ENCODE measurements around the gene UBAP1. TPM values are rescaled to one million over a fixed set of nuclear protein-coding genes. Genes with fewer than 3 reads are reported as not detected.

Gene UBAP1
- total RNA-seq, result 29.3 TPM

GRCh38 chr9:34178436-34179212 is at the start of gene UBAP1:
TSS of gene UBAP1 (plus strand) at chr9:34179043. CDS start at chr9:34220915, 41,872 bp downstream.

Small RNA genes lying within 50 kb of the gene (small RNA-seq; reads per million reads assigned to genes)
- gene AL353662.3 (ENCODE audit: low replicate concordance), result not detected
- gene RNA5SP282 (ENCODE audit: low replicate concordance), result not detected
- not detected for gene RNU2-50P (ENCODE audit: low replicate concordance)

Other genes starting within 250 kb of the UBAP1 start
- 36.3 TPM for gene UBAP2, start 130.2 kb upstream of the UBAP1 start, total RNA-seq
- 55.1 TPM for gene DCAF12, start 52.3 kb upstream of the UBAP1 start, total RNA-seq
- 5.6 TPM for gene KIF24, start 150.2 kb downstream of the UBAP1 start, total RNA-seq
- gene NUDT2, start 150.5 kb downstream of the UBAP1 start, total RNA-seq, result 18.4 TPM
- 7.0 TPM for gene MYORG, start 197.9 kb downstream of the UBAP1 start, total RNA-seq

All from metanephros (tissue), 2 donors.